GM19455 (cell line): Measurements from ENCODE around the gene AFF1.
A peak's percentile ranks its signal among the peaks of the same experiment; 100 is the strongest.

Source experiments
- ATAC-seq: cut with Tn5 transposase; IDR thresholded peaks from one replicate; pipeline ENCODE4 v1.9.1; 2021; ENCODE audit not compliant: unreplicated experiment

AFF1 gene

GRCh38 chr4:86934771-86935565 is at the start of gene AFF1:
Gene AFF1 (plus strand): TSS chr4:86935011. CDS start chr4:86948534, 13,523 bp downstream.
- ATAC-seq = peak; percentile 55

GRCh38 chr4:86890790-86891189 is 44.0 kb upstream of the AFF1 start:
- ATAC-seq = no peak

- ATAC-seq = peak; percentile 55
These were observed 42.8 kb upstream of the AFF1 start, which contains the start of gene C4orf36 for GRCh38 chr4:86891762-86892635. Gene C4orf36 (minus strand): TSS chr4:86892422. CDS start chr4:86891520, 902 bp downstream.

GRCh38 chr4:86892636-86892960 is 42.2 kb upstream of the AFF1 start:
- no peak for ATAC-seq

GRCh38 chr4:86893136-86893535 is 41.7 kb upstream of the AFF1 start:
- ATAC-seq = no peak

GRCh38 chr4:86894455-86894854 is 40.4 kb upstream of the AFF1 start:
- ATAC-seq = no peak

GRCh38 chr4:86895692-86896488 is 38.9 kb upstream of the AFF1 start:
- peak; percentile 54 for ATAC-seq

GRCh38 chr4:86896596-86896995 is 38.2 kb upstream of the AFF1 start:
- ATAC-seq = no peak

GRCh38 chr4:86898562-86898961 is 36.2 kb upstream of the AFF1 start:
- no peak for ATAC-seq

- no peak for ATAC-seq
These were observed 32.9 kb upstream of the AFF1 start for GRCh38 chr4:86901864-86902263.

- ATAC-seq = no peak
These were observed 26.6 kb upstream of the AFF1 start for GRCh38 chr4:86908251-86908657.

GRCh38 chr4:86909546-86910295 is 25.1 kb upstream of the AFF1 start:
- ATAC-seq = no peak

- no peak for ATAC-seq
These were observed 24.4 kb upstream of the AFF1 start for GRCh38 chr4:86910369-86910768.

GRCh38 chr4:86910820-86911684 is 23.8 kb upstream of the AFF1 start:
- no peak for ATAC-seq

- no peak for ATAC-seq
These were observed 18.4 kb upstream of the AFF1 start for GRCh38 chr4:86916392-86916791.

- ATAC-seq = no peak
These were observed 17.4 kb upstream of the AFF1 start for GRCh38 chr4:86917212-86918039.

- no peak for ATAC-seq
These were observed 16.2 kb upstream of the AFF1 start for GRCh38 chr4:86918539-86919072.

- no peak for ATAC-seq
These were observed 15.1 kb upstream of the AFF1 start for GRCh38 chr4:86919561-86920223.
